HUES6 (cell line): ENCODE data around the gene PPDPF.

Source experiments
- H3K27ac ChIP-seq: 2 replicates; pipeline ENCODE4 v1.7.0; 2013; ENCODE audit warnings: low read depth, mild to moderate bottlenecking, low read length, inconsistent platforms
- H3K27me3 ChIP-seq: 2 replicates; pipeline ENCODE4 v1.6.1; 2013; ENCODE audit warnings: low read length; ENCODE audit not compliant: control insufficient read depth, insufficient read depth
- H3K36me3 ChIP-seq: 2 replicates; pipeline ENCODE4 v1.6.1; 2013; ENCODE audit warnings: low read length; ENCODE audit not compliant: control insufficient read depth, insufficient read depth
- H3K4me1 ChIP-seq: 2 replicates; pipeline ENCODE4 v1.6.1; 2013; ENCODE audit warnings: low read length; ENCODE audit not compliant: control insufficient read depth, insufficient read depth
- H3K4me3 ChIP-seq: 2 replicates; pipeline ENCODE4 v1.5.1; 2013; ENCODE audit warnings: low read depth, low read length
- H3K9ac ChIP-seq: one replicate; pipeline ENCODE4 v1.6.1; 2013; ENCODE audit warnings: mild to moderate bottlenecking, low read length
- H3K9me3 ChIP-seq: 2 replicates; pipeline ENCODE4 v1.6.1; 2013; ENCODE audit warnings: low read depth, low read length; ENCODE audit not compliant: control insufficient read depth, insufficient read depth

The PPDPF gene

GRCh38 chr20:63500902-63501817 is 19.4 kb upstream of the PPDPF start:
- Histone ChIP-seq H3K9me3 (peaks cover 5% of the 10 kb centered on the region; the same call in 1 of the 2 replicates), H3K27me3 (peaks cover 66% of the 10 kb centered on the region), H3K4me3 (no peak overlapping the region), H3K9ac (no peak overlapping the region), H3K4me1 (peaks cover 33% of the 10 kb centered on the region), H3K36me3 (no peaks in the 10 kb centered on the region), H3K27ac (no peak overlapping the region)

GRCh38 chr20:63501818-63502670 is 18.5 kb upstream of the PPDPF start:
- peaks cover 5% of the 10 kb centered on the region; the same call in 1 of the 2 replicates for H3K9me3 ChIP-seq
- H3K9ac ChIP-seq = no peak overlapping the region
- peak overlapping the region; percentile 51 for H3K4me3 ChIP-seq
- no peak overlapping the region for H3K27ac ChIP-seq
- H3K27me3 ChIP-seq = peaks cover 57% of the 10 kb centered on the region
- no peaks in the 10 kb centered on the region for H3K36me3 ChIP-seq
- peaks cover 26% of the 10 kb centered on the region for H3K4me1 ChIP-seq

DNA sequence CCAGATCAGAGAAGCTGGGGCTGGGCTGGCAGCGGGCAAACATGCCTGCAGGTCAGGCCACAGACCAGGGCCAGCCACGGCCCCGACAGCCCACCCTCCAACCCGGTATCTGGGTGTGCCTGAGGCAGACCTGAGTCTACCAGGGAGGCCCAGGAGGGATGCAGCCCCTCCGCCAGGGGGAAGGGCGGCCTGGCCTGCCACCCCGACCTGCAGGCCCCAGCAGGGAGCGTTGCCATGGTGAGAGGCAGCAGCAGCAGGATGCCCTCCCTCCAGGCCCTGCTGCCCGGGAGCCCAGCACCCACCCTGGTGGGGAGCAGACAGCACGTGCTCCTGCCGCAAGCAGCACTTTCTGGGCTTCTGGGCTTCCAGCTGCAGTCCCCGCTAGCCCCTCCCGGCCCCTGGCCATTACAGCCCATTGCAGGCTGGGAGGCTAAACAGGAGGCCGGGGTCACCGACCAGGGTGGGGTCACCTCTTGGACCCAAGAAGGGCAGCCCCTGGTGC is 17.8 kb upstream of the PPDPF start:
- H3K27me3 ChIP-seq = peaks cover 51% of the 10 kb centered on the region
- no peaks in the 10 kb centered on the region for H3K36me3 ChIP-seq
- H3K4me1 ChIP-seq = peaks cover 20% of the 10 kb centered on the region
- H3K4me3 ChIP-seq = no peak overlapping the region
- H3K27ac ChIP-seq = no peak overlapping the region
- H3K9ac ChIP-seq = no peak overlapping the region
- H3K9me3 ChIP-seq = peaks cover 5% of the 10 kb centered on the region; the same call in 1 of the 2 replicates

- peaks cover 14% of the 10 kb centered on the region for H3K4me1 ChIP-seq
- peaks cover 9% of the 10 kb centered on the region; the same call in 1 of the 2 replicates for H3K9me3 ChIP-seq
- H3K9ac ChIP-seq = no peak overlapping the region
- H3K4me3 ChIP-seq = no peak overlapping the region
- H3K27me3 ChIP-seq = peaks cover 43% of the 10 kb centered on the region
- H3K27ac ChIP-seq = no peak overlapping the region
- H3K36me3 ChIP-seq = no peaks in the 10 kb centered on the region
These were observed 17.0 kb upstream of the PPDPF start for GRCh38 chr20:63503524-63503923.

DNA sequence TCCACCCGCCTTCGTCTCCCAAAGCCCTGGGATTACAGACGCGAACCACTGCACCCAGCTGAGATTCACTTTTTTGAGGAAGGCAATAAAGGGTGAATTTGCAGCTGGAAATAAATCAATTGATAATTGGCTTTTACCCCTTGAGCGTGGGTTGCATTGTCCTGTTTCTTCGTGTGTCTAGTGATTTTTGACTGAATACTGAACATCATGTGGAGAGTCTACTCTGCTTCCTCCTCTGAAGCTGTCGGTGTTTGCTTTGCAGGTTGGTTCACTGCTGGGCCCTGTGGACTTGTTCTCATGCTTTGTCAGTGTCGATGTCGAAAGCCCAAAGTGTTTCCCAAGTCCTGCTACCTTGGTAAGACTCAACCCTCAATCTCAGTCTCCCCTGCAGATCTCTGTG is 15.9 kb upstream of the PPDPF start:
- Histone ChIP-seq H3K27me3 (peaks cover 37% of the 10 kb centered on the region), H3K9me3 (peaks cover 9% of the 10 kb centered on the region; the same call in 1 of the 2 replicates)

GRCh38 chr20:63505281-63505680 is 15.3 kb upstream of the PPDPF start:
- H3K27ac ChIP-seq = no peak overlapping the region
- H3K9me3 ChIP-seq = peaks cover 9% of the 10 kb centered on the region; the same call in 1 of the 2 replicates
- no peaks in the 10 kb centered on the region for H3K36me3 ChIP-seq
- H3K4me3 ChIP-seq = no peak overlapping the region
- H3K4me1 ChIP-seq = peaks cover 11% of the 10 kb centered on the region
- H3K9ac ChIP-seq = no peak overlapping the region
- H3K27me3 ChIP-seq = peaks cover 30% of the 10 kb centered on the region

More for the DNA sequence above, 15.9 kb upstream of the PPDPF start:
- Histone ChIP-seq H3K27ac (no peak overlapping the region), H3K36me3 (no peaks in the 10 kb centered on the region), H3K4me3 (no peak overlapping the region), H3K9ac (no peak overlapping the region), H3K4me1 (peaks cover 11% of the 10 kb centered on the region)

DNA sequence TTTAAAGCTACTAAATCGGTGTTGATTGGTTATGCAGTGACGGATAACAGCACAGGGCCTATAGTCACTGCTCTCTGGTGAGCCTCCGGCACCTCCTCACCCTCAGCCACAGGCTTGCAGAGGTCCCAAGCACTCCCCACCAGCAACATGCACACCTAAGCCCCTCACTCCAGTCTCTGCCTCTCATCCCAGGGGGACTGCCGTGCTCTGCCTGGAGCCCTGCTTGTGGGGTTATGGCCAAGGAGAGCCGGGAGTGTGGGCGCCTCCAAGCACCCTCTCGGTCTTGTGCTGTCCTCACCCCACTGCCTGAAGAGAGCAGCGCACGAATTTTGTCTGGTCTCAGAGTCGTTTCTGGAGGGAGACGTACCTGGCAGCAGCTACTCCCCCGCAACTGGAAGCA is 14.8 kb upstream of the PPDPF start:
- peaks cover 11% of the 10 kb centered on the region for H3K4me1 ChIP-seq
- H3K36me3 ChIP-seq = no peaks in the 10 kb centered on the region
- H3K9me3 ChIP-seq = peaks cover 9% of the 10 kb centered on the region; the same call in 1 of the 2 replicates
- H3K27ac ChIP-seq = no peak overlapping the region
- no peak overlapping the region for H3K9ac ChIP-seq
- H3K4me3 ChIP-seq = no peak overlapping the region
- peaks cover 26% of the 10 kb centered on the region for H3K27me3 ChIP-seq

- peaks cover 8% of the 10 kb centered on the region for H3K4me1 ChIP-seq
- H3K4me3 ChIP-seq = no peak overlapping the region
- no peak overlapping the region for H3K9ac ChIP-seq
- H3K36me3 ChIP-seq = no peaks in the 10 kb centered on the region
- peaks cover 9% of the 10 kb centered on the region; the same call in 1 of the 2 replicates for H3K9me3 ChIP-seq
- no peak overlapping the region for H3K27ac ChIP-seq
- peaks cover 20% of the 10 kb centered on the region for H3K27me3 ChIP-seq
These were observed 13.4 kb upstream of the PPDPF start for GRCh38 chr20:63507083-63507743.

DNA sequence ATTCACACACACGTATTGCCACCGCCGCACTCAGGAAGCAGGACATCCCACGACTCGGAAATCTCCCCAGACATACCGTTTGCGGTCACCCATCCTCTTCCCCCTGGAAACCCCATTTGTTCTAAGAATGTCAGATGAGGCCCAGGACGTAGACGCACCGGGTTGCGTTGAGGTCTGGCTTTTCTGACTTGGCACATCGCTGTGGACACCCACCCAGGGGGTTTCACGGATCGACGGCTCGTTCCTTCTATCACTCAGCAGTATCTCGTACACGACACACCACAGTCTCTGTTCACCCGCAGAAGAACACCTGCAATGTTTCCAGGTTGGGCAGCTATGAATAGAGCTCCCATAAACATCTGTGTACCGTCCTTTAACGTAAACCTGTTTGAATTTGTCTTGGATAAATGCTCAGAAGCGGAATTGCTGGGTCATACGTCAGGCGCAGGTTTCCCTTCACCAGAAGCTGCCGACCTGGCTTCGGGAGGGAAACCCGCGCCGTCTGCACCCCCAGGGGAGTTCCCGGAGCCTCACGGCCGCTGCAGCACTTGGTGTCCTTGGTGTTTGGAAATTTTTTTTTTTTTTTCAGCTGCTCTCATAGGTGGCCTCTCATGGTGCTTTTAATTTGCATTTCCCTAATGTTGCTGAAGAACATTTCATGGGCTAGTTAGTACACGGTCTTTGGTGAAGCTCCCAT is 12.3 kb upstream of the PPDPF start:
- Histone ChIP-seq H3K4me3 (no peak overlapping the region), H3K27ac (no peak overlapping the region), H3K27me3 (peaks cover 12% of the 10 kb centered on the region; the same call in 1 of the 2 replicates), H3K4me1 (no peaks in the 10 kb centered on the region), H3K9me3 (peaks cover 9% of the 10 kb centered on the region; the same call in 1 of the 2 replicates), H3K36me3 (no peaks in the 10 kb centered on the region), H3K9ac (no peak overlapping the region)

DNA sequence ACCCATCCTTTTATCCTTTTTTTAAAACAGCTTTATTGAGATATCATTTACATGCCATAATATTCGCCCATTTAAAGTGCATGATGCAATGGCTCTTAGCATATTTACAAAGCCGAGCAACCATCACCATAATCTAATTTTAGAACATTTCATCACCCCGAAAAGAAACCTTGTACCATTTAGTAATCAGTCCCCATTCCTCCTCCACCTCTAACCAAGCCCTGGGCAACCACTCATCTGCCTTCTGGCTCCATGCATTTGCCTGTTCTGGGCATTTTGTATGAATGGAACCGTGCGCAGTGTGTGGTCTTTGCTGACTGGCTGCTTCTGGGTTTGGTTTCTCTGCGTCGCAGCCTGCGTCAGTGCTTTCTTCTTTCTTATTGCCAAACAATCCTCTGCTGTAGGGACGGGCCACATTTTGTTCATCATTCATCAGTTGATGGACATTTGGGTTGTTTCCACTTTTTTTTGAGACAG is 11.4 kb upstream of the PPDPF start:
- Histone ChIP-seq H3K9ac (no peak overlapping the region), H3K27me3 (peaks cover 6% of the 10 kb centered on the region; the same call in 1 of the 2 replicates), H3K27ac (no peak overlapping the region)

More for the DNA sequence above, 11.4 kb upstream of the PPDPF start:
- no peaks in the 10 kb centered on the region for H3K36me3 ChIP-seq
- H3K4me3 ChIP-seq = no peak overlapping the region
- H3K9me3 ChIP-seq = peaks cover 9% of the 10 kb centered on the region; the same call in 1 of the 2 replicates
- H3K4me1 ChIP-seq = no peaks in the 10 kb centered on the region
